ENCODE data around the gene SLC22A16. TPM values are rescaled to one million over a fixed set of nuclear protein-coding genes. Genes with fewer than 3 reads are reported as not detected.

The SLC22A16 gene
- total and polyA plus RNA-seq, 2 experiments from 2014 or later = not detected

DNA sequence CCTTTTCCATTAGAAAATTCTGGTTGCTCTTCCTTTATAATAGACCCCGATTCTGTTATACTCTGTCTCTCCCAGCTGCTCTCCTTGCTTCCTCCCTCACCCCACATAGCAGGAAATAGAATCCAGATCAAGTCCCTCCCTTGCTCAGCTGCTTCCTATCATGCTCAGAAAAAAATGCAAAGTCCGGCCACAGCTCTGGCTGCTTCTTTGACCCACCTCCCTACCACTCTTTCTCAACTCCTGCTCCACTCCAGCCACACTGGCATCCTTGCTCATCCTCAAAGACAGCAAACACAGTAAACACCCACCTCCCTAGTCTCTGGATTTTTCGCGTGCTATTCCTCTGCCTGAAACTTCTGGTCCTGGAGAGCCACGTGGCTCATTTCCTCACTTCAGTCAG is 9.1 kb upstream of the SLC22A16 start:
- WGBS (ENCODE audit: low lambda C conversion rate, missing lambda C conversion rate) = 58% methylated on average over 5 of the region's 5 CpGs
- Histone ChIP-seq H3K4me2 (no peak overlapping the region), H2AFZ (no peak overlapping the region), H3K4me1 (ENCODE audit: insufficient read depth) (no peaks in the 10 kb centered on the region), H3K9me2 (replicated peaks; ENCODE audit: insufficient read depth) (no peaks in the 10 kb centered on the region), H4K20me1 (ENCODE audit: insufficient read depth, poor library complexity, severe bottlenecking) (no peaks in the 10 kb centered on the region), H3K27me3 (no peaks in the 10 kb centered on the region), H3K4me3 (no peak overlapping the region), H3K9me3 (ENCODE audit: low read depth) (no peaks in the 10 kb centered on the region), H3K36me3 (replicated peaks; ENCODE audit: insufficient read depth, low read depth) (no peaks in the 10 kb centered on the region), H3K79me2 (no peaks in the 10 kb centered on the region), H3K27ac (no peak overlapping the region)
- no peak for DNase-seq (ENCODE audit: low spot score)
- TF ChIP-seq EZH2 (IDR thresholded peaks at IDR 0.05; ENCODE audit: borderline replicate concordance) (no peak), EZH2phosphoT487 (IDR thresholded peaks at IDR 0.05; ENCODE audit: low read depth, severe bottlenecking, unreplicated experiment) (no peak)
- TF ChIP-seq, protein P1, sequence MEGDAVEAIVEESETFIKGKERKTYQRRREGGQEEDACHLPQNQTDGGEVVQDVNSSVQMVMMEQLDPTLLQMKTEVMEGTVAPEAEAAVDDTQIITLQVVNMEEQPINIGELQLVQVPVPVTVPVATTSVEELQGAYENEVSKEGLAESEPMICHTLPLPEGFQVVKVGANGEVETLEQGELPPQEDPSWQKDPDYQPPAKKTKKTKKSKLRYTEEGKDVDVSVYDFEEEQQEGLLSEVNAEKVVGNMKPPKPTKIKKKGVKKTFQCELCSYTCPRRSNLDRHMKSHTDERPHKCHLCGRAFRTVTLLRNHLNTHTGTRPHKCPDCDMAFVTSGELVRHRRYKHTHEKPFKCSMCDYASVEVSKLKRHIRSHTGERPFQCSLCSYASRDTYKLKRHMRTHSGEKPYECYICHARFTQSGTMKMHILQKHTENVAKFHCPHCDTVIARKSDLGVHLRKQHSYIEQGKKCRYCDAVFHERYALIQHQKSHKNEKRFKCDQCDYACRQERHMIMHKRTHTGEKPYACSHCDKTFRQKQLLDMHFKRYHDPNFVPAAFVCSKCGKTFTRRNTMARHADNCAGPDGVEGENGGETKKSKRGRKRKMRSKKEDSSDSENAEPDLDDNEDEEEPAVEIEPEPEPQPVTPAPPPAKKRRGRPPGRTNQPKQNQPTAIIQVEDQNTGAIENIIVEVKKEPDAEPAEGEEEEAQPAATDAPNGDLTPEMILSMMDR (IDR thresholded peaks at IDR 0.05; ENCODE audit: poor library complexity) = no peak

DNA sequence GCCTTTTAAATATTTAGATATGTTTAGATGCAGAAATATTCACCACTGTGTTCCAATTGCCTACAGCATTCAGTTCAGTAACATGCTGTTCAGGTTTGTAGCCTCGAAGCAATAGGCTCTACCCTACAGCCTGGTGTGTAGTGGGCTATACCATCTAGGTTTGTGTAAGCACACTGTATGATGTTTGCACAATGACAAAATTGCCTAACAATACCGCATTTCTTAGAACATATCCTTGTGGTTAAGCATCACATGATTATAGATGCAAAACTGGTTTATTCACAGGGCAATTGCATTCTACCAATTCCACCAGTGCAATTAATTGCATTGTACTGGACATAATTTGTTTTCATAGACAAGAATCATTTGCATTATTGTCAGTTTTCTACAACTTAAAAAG is 7.9 kb upstream of the SLC22A16 start:
- Histone ChIP-seq H3K27ac (no peak overlapping the region), H4K20me1 (ENCODE audit: insufficient read depth, poor library complexity, severe bottlenecking) (no peaks in the 10 kb centered on the region), H3K4me2 (no peak overlapping the region), H3K79me2 (no peaks in the 10 kb centered on the region), H3K27me3 (no peaks in the 10 kb centered on the region), H3K9me3 (ENCODE audit: low read depth) (no peaks in the 10 kb centered on the region), H3K36me3 (replicated peaks; ENCODE audit: insufficient read depth, low read depth) (no peaks in the 10 kb centered on the region), H3K4me3 (no peak overlapping the region), H3K9me2 (replicated peaks; ENCODE audit: insufficient read depth) (no peaks in the 10 kb centered on the region), H3K4me1 (ENCODE audit: insufficient read depth) (no peaks in the 10 kb centered on the region), H2AFZ (no peak overlapping the region)
- 70% methylated on average over 2 of the region's 2 CpGs for whole genome bisulfite sequencing (ENCODE audit: low lambda C conversion rate, missing lambda C conversion rate)
- TF ChIP-seq EZH2phosphoT487 (IDR thresholded peaks at IDR 0.05; ENCODE audit: low read depth, severe bottlenecking, unreplicated experiment) (no peak), EZH2 (IDR thresholded peaks at IDR 0.05; ENCODE audit: borderline replicate concordance) (no peak)
- TF ChIP-seq, protein P1 (IDR thresholded peaks at IDR 0.05; ENCODE audit: poor library complexity) = no peak
- no peak for DNase-seq (ENCODE audit: low spot score)

- Histone ChIP-seq H2AFZ (no peak overlapping the region), H3K4me2 (no peak overlapping the region), H3K9me3 (ENCODE audit: low read depth) (no peaks in the 10 kb centered on the region), H3K27me3 (no peaks in the 10 kb centered on the region), H3K27ac (no peak overlapping the region), H3K9me2 (replicated peaks; ENCODE audit: insufficient read depth) (no peaks in the 10 kb centered on the region), H4K20me1 (ENCODE audit: insufficient read depth, poor library complexity, severe bottlenecking) (no peaks in the 10 kb centered on the region), H3K4me1 (ENCODE audit: insufficient read depth) (no peaks in the 10 kb centered on the region), H3K4me3 (no peak overlapping the region), H3K36me3 (replicated peaks; ENCODE audit: insufficient read depth, low read depth) (no peaks in the 10 kb centered on the region), H3K79me2 (no peaks in the 10 kb centered on the region)
- 90% methylated on average over 7 of the region's 7 CpGs for WGBS (ENCODE audit: low lambda C conversion rate, missing lambda C conversion rate)
- no peak for TF ChIP-seq EZH2phosphoT487 (IDR thresholded peaks at IDR 0.05; ENCODE audit: low read depth, severe bottlenecking, unreplicated experiment)
- no peak for TF ChIP-seq EZH2 (IDR thresholded peaks at IDR 0.05; ENCODE audit: borderline replicate concordance)
- TF ChIP-seq, protein P1 (IDR thresholded peaks at IDR 0.05; ENCODE audit: poor library complexity) = no peak
- DNase-seq (ENCODE audit: low spot score) = no peak
Observed at GRCh38 chr6:110482774-110483400, 6.5 kb upstream of the SLC22A16 start.
